ENCODE data around the gene CSNK2A1.
A peak's percentile ranks its signal among the peaks of the same experiment; 100 is the strongest.

CSNK2A1 gene

DNA sequence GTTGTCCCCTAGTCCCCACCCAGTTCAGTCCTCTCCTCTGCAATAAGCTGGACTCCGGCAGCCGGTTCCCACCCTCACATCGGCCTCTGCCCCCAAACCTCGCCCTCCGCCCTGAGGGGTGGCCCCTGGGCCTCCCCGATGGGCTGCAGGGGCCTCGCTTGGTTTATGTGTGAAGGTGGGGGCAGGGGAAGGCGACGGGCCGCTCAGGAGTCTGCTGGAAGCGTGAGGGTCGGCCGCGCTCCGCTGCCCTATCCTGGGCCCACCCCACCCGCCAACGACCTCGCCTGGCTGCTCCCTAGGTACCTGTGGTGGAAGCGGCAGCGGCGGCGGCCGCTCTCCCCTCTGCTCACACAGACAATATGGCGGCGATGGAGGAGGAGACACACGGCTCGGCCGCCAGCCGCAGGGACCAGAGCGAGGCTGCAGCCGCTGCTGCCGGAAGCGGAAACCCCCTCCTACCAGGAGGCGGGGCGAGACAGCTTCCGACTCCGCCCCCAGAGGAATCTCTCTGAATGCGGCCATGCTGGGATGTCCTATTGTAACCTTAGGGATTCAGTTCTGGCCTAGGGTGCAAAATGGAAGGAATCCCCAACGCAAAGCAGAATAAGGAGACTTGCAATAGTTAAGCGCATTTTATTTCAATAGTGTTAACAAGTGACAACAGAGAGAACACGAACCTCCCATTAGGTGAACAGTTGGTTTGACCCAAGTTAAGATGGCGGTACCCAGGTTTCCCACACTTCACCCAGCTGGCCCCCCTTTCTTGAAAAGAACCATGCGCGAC is at the start of gene CSNK2A1:
TSS of gene CSNK2A1 (minus strand) at position 422 of the 784 bp plus-strand sequence. CDS start 35,239 bp downstream, outside the sequence.
- peak; percentile 44 for DNase-seq (ENCODE audit: insufficient read length, low spot score)
- no peak for FAIRE-seq
- TF ChIP-seq, protein P1, sequence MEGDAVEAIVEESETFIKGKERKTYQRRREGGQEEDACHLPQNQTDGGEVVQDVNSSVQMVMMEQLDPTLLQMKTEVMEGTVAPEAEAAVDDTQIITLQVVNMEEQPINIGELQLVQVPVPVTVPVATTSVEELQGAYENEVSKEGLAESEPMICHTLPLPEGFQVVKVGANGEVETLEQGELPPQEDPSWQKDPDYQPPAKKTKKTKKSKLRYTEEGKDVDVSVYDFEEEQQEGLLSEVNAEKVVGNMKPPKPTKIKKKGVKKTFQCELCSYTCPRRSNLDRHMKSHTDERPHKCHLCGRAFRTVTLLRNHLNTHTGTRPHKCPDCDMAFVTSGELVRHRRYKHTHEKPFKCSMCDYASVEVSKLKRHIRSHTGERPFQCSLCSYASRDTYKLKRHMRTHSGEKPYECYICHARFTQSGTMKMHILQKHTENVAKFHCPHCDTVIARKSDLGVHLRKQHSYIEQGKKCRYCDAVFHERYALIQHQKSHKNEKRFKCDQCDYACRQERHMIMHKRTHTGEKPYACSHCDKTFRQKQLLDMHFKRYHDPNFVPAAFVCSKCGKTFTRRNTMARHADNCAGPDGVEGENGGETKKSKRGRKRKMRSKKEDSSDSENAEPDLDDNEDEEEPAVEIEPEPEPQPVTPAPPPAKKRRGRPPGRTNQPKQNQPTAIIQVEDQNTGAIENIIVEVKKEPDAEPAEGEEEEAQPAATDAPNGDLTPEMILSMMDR (IDR thresholded peaks at IDR 0.05; ENCODE audit: insufficient read depth, missing control alignments), result no peak

GRCh38 chr20:592506-592905 is 48.9 kb upstream of the CSNK2A1 start:
- FAIRE-seq, result no peak
- TF ChIP-seq, protein P1 (IDR thresholded peaks at IDR 0.05; ENCODE audit: insufficient read depth, missing control alignments), result no peak
- no peak for DNase-seq (ENCODE audit: insufficient read length, low spot score)

- FAIRE-seq (no peak), DNase-seq (ENCODE audit: insufficient read length, low spot score) (no peak)
- TF ChIP-seq, protein P1 (IDR thresholded peaks at IDR 0.05; ENCODE audit: insufficient read depth, missing control alignments), result no peak
Measured at GRCh38 chr20:591941-592340, 48.4 kb upstream of the CSNK2A1 start.

- TF ChIP-seq, protein P1 (IDR thresholded peaks at IDR 0.05; ENCODE audit: insufficient read depth, missing control alignments), result no peak
- FAIRE-seq, result no peak
Measured at GRCh38 chr20:588932-589672, 45.5 kb upstream of the CSNK2A1 start.

DNA sequence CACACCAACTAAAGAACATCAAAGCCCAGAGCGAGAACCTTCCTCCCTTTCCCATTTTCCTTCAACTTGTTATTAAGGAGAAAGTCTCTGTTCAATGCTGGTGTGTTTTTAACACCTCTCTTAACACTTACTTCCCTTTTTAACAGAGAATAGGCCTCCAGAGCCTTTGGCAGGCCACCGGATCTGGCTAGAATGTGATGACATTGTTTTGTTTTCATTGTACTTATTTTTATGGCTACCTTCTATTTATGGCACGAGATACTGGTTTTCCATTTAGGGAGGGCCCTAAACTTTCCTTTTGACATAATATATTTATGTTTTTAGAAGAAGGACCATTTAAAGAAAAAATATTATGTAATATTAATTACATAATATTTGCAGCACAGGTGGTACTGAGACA is 44.9 kb upstream of the CSNK2A1 start:
- FAIRE-seq, result no peak
- DNase-seq (ENCODE audit: insufficient read length, low spot score), result no peak
- TF ChIP-seq, protein P1 (IDR thresholded peaks at IDR 0.05; ENCODE audit: insufficient read depth, missing control alignments), result no peak

More at GRCh38 chr20:588932-589672, 45.5 kb upstream of the CSNK2A1 start:
- DNase-seq (ENCODE audit: insufficient read length, low spot score), result no peak

- DNase-seq (ENCODE audit: insufficient read length, low spot score), result no peak
- TF ChIP-seq, protein P1 (IDR thresholded peaks at IDR 0.05; ENCODE audit: insufficient read depth, missing control alignments), result no peak
- no peak for FAIRE-seq
Measured at GRCh38 chr20:584971-585301, 41.3 kb upstream of the CSNK2A1 start.

Measured in D721Med (cell line).